LNCAP (cell line): ENCODE measurements around the gene SGK1.

ENCODE experiments used
- TF ChIP-seq, protein P1 (sequence below): fragments of 450-650 bp; IDR thresholded peaks from 2 replicates; pipeline ENCODE4 v1.5.1; 2017; ENCODE audit warnings: mild to moderate bottlenecking

SGK1 gene

DNA sequence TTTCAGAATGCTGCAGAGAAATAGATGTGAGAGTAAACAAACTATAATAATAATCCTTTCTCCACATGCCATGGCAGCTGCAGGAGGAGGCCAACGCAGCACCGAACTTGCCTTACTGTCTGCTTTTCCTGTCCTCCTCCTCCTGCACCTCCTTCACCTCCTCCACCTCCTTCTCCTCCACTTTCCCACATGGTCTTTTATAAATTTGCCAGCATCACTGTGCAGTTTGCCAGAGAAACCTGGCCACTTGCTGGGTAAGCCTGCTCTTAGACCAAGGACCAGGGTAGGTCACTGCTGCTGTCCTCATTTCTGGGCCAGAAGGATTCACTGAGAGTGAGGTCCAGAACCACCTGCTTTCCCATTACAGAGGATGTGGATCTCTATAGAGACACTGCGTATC is 8.7 kb downstream of the SGK1 start:
- TF ChIP-seq, protein P1, sequence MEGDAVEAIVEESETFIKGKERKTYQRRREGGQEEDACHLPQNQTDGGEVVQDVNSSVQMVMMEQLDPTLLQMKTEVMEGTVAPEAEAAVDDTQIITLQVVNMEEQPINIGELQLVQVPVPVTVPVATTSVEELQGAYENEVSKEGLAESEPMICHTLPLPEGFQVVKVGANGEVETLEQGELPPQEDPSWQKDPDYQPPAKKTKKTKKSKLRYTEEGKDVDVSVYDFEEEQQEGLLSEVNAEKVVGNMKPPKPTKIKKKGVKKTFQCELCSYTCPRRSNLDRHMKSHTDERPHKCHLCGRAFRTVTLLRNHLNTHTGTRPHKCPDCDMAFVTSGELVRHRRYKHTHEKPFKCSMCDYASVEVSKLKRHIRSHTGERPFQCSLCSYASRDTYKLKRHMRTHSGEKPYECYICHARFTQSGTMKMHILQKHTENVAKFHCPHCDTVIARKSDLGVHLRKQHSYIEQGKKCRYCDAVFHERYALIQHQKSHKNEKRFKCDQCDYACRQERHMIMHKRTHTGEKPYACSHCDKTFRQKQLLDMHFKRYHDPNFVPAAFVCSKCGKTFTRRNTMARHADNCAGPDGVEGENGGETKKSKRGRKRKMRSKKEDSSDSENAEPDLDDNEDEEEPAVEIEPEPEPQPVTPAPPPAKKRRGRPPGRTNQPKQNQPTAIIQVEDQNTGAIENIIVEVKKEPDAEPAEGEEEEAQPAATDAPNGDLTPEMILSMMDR = no peak

DNA sequence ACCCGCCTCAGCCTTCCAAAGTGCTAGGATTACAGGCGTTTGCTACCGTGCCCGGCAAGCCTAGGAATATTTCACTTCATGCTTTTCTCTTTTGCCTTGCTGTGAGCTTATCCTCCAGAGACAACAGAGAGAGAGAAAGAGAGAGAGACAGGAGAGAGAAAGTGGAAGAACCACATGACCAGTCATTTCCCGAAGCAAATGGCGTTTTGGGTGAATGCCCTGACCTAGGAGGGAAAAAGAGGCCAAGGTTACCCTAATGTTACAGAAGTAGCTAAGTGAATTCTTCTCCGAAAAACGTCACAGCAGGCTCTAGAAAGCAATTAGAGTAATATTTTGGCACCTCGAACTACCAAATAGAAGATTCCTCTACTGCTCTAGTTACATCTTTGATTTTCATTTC is 9.1 kb downstream of the SGK1 start:
- TF ChIP-seq, protein P1 = no peak

- TF ChIP-seq, protein P1 = no peak
Observed at GRCh38 chr6:134307870-134308269, 10.0 kb downstream of the SGK1 start.

DNA sequence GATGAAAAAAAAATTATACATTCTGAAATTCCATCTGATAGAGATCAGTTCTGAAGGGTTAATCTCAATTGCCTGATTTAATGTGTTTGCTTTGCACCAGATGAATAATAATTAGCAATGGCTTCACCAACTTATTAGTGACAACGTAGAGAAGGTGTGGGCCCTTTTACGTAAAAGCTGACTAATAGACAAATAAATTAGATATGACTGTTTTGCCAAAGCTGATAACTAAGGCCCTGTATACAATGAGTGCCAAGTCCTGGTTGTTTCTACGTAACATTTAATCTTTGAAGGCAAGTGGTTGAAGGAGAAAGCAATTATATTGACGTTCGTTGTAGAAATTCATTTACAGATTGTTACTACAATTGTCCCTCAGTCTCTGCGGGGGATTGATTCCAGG is 10.8 kb downstream of the SGK1 start:
- TF ChIP-seq, protein P1 = no peak

DNA sequence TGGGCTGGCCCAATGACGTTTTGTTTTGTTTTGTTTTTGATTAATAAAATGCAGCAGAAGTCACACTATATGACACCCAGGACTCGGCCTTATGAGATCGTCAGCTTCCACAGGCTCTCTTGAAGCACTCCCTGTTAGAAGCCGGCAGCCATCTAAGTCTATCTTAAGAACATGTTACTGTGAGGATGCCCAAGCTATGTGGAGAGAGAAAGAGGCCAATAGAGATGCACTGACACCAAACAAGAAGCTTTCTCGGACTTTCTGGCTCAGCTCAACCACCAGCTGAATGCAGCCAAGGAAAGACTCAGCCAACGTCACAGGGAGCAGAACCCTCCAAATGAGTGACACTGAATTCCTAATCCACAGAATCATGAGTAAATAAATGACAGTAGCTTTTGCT is 14.0 kb downstream of the SGK1 start:
- TF ChIP-seq, protein P1 = no peak

DNA sequence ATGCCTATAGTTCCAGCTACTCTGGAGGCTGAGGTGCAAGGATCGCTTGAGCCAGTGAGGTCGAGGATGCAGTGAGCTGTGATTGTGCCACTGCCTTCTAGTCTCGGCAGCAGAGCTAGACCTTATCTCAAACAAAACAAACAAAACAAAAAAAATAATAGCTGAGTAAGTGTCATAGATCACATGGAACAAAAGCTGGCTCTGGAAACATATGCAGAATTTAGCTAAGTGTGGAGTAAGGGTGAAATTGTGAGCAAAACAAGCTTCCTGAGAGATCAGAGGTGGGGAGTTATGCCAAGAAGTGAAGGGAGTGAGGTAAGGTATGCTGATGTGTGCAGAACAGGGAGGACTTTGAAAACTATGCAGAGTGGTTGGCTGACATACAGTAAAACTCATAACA is 18.7 kb downstream of the SGK1 start:
- TF ChIP-seq, protein P1 = no peak

DNA sequence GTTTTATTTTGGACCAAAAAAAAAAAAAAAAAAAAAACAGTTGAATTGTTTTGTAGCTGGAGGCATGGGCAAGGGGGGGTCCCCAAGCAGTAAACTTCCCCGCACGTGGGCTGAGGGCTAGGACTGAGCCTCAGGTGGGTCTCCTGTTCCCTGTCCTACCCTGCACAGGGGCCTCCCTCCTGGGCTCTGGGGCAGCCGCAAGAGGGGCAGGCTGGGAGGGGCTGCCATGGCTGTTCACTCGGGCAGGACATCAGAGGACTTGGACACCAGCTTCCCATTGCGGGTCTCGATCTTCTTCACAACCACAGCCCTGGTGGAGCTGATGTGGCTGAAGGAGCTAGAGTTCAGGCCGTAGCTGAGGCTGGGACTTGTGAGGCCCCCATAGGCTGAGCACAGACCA is 21.1 kb downstream of the SGK1 start:
- TF ChIP-seq, protein P1 = no peak

DNA sequence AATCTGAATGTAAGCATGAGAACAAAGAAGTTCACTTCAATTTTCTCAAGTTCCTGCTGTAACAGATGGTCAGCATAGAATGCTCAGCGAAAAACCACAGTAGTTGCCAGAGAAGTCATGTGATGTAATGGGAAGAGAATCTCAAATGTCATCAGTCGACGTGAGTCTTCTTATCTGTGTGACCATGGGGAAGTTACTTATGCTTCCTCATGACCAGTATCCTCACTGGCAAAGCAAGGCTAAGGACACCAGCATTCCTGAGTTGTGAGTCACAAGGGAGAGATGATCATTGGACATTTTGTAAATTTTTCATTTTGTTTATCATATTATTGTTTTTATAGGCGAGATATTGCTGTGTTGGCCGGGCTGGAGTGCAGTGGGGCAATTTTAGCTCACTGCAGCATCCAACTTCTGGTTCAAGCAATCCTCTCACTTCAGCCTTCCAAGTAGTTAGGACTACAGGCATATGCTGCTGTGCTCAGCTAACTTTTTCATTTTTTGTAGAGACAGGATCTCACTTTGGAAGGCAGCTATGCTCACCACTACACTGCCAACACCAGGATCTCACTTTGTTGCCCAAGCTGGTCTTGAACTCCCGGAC is 21.9 kb downstream of the SGK1 start:
- TF ChIP-seq, protein P1 = no peak
